ENCODE results near the gene CEBPZOS. TPM values are rescaled to one million over a fixed set of nuclear protein-coding genes. Genes with fewer than 3 reads are reported as not detected.

Gene CEBPZOS
- total RNA-seq, 4 donors from 2014 or later: 20.0 to 22.8 (median 21.4) TPM

GRCh38 chr2:37191747-37192146 is 4.5 kb upstream of the CEBPZOS start:
- TF ChIP-seq CTCF (IDR thresholded peaks at IDR 0.05; ENCODE audit: low read depth): no peak

- no peak for TF ChIP-seq CTCF (IDR thresholded peaks at IDR 0.05; ENCODE audit: low read depth)
Measured at GRCh38 chr2:37192551-37192950, 3.7 kb upstream of the CEBPZOS start.

GRCh38 chr2:37198681-37199065 is 2.4 kb downstream of the CEBPZOS start:
- TF ChIP-seq CTCF (IDR thresholded peaks at IDR 0.05; ENCODE audit: low read depth): no peak

- no peak for TF ChIP-seq CTCF (IDR thresholded peaks at IDR 0.05; ENCODE audit: low read depth)
Measured at GRCh38 chr2:37201208-37201607, 4.9 kb downstream of the CEBPZOS start.

GRCh38 chr2:37201766-37202165 is 5.5 kb downstream of the CEBPZOS start:
- TF ChIP-seq CTCF (IDR thresholded peaks at IDR 0.05; ENCODE audit: low read depth): no peak

- TF ChIP-seq CTCF (IDR thresholded peaks at IDR 0.05; ENCODE audit: low read depth): no peak
Measured at GRCh38 chr2:37203708-37204107, 7.4 kb downstream of the CEBPZOS start.

- TF ChIP-seq CTCF (IDR thresholded peaks at IDR 0.05; ENCODE audit: low read depth): no peak
Measured at GRCh38 chr2:37205689-37206341, 9.5 kb downstream of the CEBPZOS start.
